AG09309 (cell line): ENCODE measurements around the gene ZBP1.

Source experiments
- DNase-seq: peaks from one replicate; pipeline ENCODE4 v3.0.0-alpha.2; 2010; ENCODE audit warnings: low read depth
- H3K4me3 ChIP-seq: 2 replicates; pipeline ENCODE4 v1.5.1; 2011; ENCODE audit warnings: mild to moderate bottlenecking, low read depth, low read length, moderate library complexity; ENCODE audit not compliant: control insufficient read depth
- CTCF ChIP-seq: IDR thresholded peaks from 2 replicates; pipeline ENCODE4 v1.5.1; 2011; ENCODE audit warnings: mild to moderate bottlenecking, low read depth, low read length, inconsistent platforms; ENCODE audit not compliant: insufficient read depth, control insufficient read depth; ENCODE audit errors: missing control alignments

Gene ZBP1

GRCh38 chr20:57665589-57665971, 45.4 kb upstream of the ZBP1 start:
- no peak for DNase-seq
- TF ChIP-seq CTCF: no peak
- H3K4me3 ChIP-seq: no peak overlapping the region

- no peak for TF ChIP-seq CTCF
- no peak overlapping the region for H3K4me3 ChIP-seq
- no peak for DNase-seq
These were observed 44.8 kb upstream of the ZBP1 start for GRCh38 chr20:57664924-57665588.

GRCh38 chr20:57664476-57664875, 44.2 kb upstream of the ZBP1 start:
- no peak for TF ChIP-seq CTCF
- no peak for DNase-seq
- H3K4me3 ChIP-seq: no peak overlapping the region

- no peak for TF ChIP-seq CTCF
- DNase-seq: no peak
These were observed 43.6 kb upstream of the ZBP1 start for GRCh38 chr20:57663681-57664451.

GRCh38 chr20:57663241-57663640, 43.0 kb upstream of the ZBP1 start:
- DNase-seq: no peak
- H3K4me3 ChIP-seq: no peak overlapping the region
- no peak for TF ChIP-seq CTCF

More at GRCh38 chr20:57663681-57664451, 43.6 kb upstream of the ZBP1 start:
- H3K4me3 ChIP-seq: no peak overlapping the region

- DNase-seq: no peak
- H3K4me3 ChIP-seq: no peak overlapping the region
- no peak for TF ChIP-seq CTCF
These were observed 42.4 kb upstream of the ZBP1 start for GRCh38 chr20:57662456-57663240.
